ENCODE results near the gene DCP2.

- no peak for TF ChIP-seq CTCF (IDR thresholded peaks at IDR 0.05)
- TF ChIP-seq POLR2A (IDR thresholded peaks at IDR 0.05): no peak
- TF ChIP-seq POLR2AphosphoS5 (IDR thresholded peaks at IDR 0.05; ENCODE audit: insufficient read depth in 1 of 2, low read depth in 1 of 2): no peak
These were observed 86.4 kb downstream of the DCP2 start for GRCh38 chr5:113062869-113063508.

All from vagina (tissue), 2 donors.